K562 (cell line): ENCODE measurements around the gene PNKD. TPM values are rescaled to one million over a fixed set of nuclear protein-coding genes. Genes with fewer than 3 reads are reported as not detected.

Experiments
- ATAC-seq: fragments of 200-7000 bp; cut with Tn5 transposase; 3 replicates; pipeline ENCODE4 v1.9.1; 2020; ENCODE audit warnings: moderate library complexity
- BruUV-seq: library from RNA; stranded (reverse); fragments of 400-500 nt; replicated peaks from 2 replicates; lab custom pipeline; 2021; lab: Mats Ljungman, UMichigan
- CTCF ChIA-PET: fragments of 300-600 bp; formaldehyde crosslinking; extraction: SDS; loops from one replicate; lab custom pipeline; 2021; ENCODE audit warnings: low intra/inter-chr PET ratio; lab: Yijun Ruan, JAX
- POLR2A ChIA-PET: fragments of 300-600, 350-650 bp; sonication (Branson Sonifier 250); formaldehyde crosslinking; extraction: SDS; loops from one replicate; lab custom pipeline; 2021; ENCODE audit warnings: antibody characterized with exemption, inconsistent platforms; lab: Yijun Ruan, JAX
- DNase-seq, 4 experiments: peaks; one replicate each; pipeline versions ENCODE4 v3.0.0 to v3.0.0-alpha.2; 2011 to 2018; ENCODE audit warnings: low spot score in 3 of 4, mixed read lengths in 3 of 4; ENCODE audit errors: extremely low read depth in 1 of 4
- FAIRE-seq: peaks from 2 replicates; lab custom pipeline; 2011; peaks lifted over from hg19 to GRCh38; lab: Jason Lieb, UNC
- H2AFZ ChIP-seq: 2 replicates; pipeline ENCODE4 v1.6.0; 2011; ENCODE audit warnings: low read depth, low read length, control low read depth, inconsistent platforms
- H3K27ac ChIP-seq: fragments of 200-600 bp; 3 replicates; pipeline ENCODE4 v1.8.0; 2011; ENCODE audit warnings: low read depth, mild to moderate bottlenecking, control low read depth, inconsistent platforms, low read length, moderate library complexity, mixed read lengths; ENCODE audit errors: extremely low read depth
- H3K27me3 ChIP-seq, 2 experiments: fragments of 300-600 bp in 1 of 2; 2 replicates in 1 of 2; 3 replicates in 1 of 2; pipeline versions ENCODE4 v1.6.0 to v1.8.0; 2011; ENCODE audit warnings: inconsistent platforms in 2 of 2, low read length in 2 of 2, mild to moderate bottlenecking in 1 of 2, mixed read lengths in 1 of 2, moderate library complexity in 1 of 2; ENCODE audit not compliant: control insufficient read depth in 2 of 2, insufficient read depth in 2 of 2
- H3K36me3 ChIP-seq: fragments of 300-600 bp; 3 replicates; pipeline ENCODE4 v1.8.0; 2011; ENCODE audit warnings: mild to moderate bottlenecking, low read length, inconsistent platforms; ENCODE audit not compliant: control insufficient read depth, insufficient read depth
- H3K4me1 ChIP-seq, 2 experiments: fragments of 200-600 bp in 1 of 2; replicated peaks in 1 of 2; 2 replicates in 1 of 2; 3 replicates in 1 of 2; pipeline versions ENCODE4 v1.5.1 to v1.8.0; 2011; ENCODE audit warnings: inconsistent platforms in 2 of 2, low read length in 2 of 2, mild to moderate bottlenecking in 1 of 2, mixed read lengths in 1 of 2, moderate library complexity in 1 of 2; ENCODE audit not compliant: control insufficient read depth in 2 of 2, insufficient read depth in 2 of 2
- H3K4me2 ChIP-seq: 2 replicates; pipeline ENCODE4 v1.6.1; 2011; ENCODE audit warnings: low read length, control low read depth, inconsistent platforms, mixed read lengths; ENCODE audit not compliant: insufficient read depth
- H3K4me3 ChIP-seq: fragments of 200-600 bp; sonication (generic), shearing (Covaris generic); 2 replicates; pipeline ENCODE4 v1.5.1; 2016; ENCODE audit warnings: control low read depth, inconsistent platforms
- H3K79me2 ChIP-seq: fragments of 200-600 bp; 3 replicates; pipeline ENCODE4 v1.8.0; 2011; ENCODE audit warnings: low read length, inconsistent platforms; ENCODE audit not compliant: control insufficient read depth, insufficient read depth
- H3K9ac ChIP-seq, 2 experiments: 2 replicates each; pipeline versions ENCODE4 v1.6.0 to v1.6.1; 2011; ENCODE audit warnings: low read depth in 2 of 2, low read length in 2 of 2, control low read depth in 1 of 2, inconsistent platforms in 1 of 2, mild to moderate bottlenecking in 1 of 2, mixed read lengths in 1 of 2; ENCODE audit not compliant: insufficient read depth in 1 of 2
- H3K9me1 ChIP-seq: one replicate; pipeline ENCODE4 v1.6.0; 2011; ENCODE audit warnings: inconsistent platforms, mild to moderate bottlenecking, low read length, moderate library complexity; ENCODE audit not compliant: control insufficient read depth, insufficient read depth
- H3K9me3 ChIP-seq: replicated peaks from 2 replicates; pipeline ENCODE4 v1.5.1; 2011; ENCODE audit warnings: low read depth, low read length, inconsistent platforms; ENCODE audit not compliant: control insufficient read depth, insufficient read depth
- H4K20me1 ChIP-seq: replicated peaks from 2 replicates; pipeline ENCODE4 v1.6.1; 2011; ENCODE audit warnings: low read length, inconsistent platforms, mixed read lengths; ENCODE audit not compliant: control insufficient read depth, insufficient read depth
- AFF1 ChIP-seq, 2 experiments: fragments of 450-650 bp; IDR thresholded peaks; 2 replicates each; pipeline ENCODE4 v1.6.1; 2018; ENCODE audit warnings: mild to moderate bottlenecking in 2 of 2, low read depth in 1 of 2; ENCODE audit not compliant: partially characterized antibody in 2 of 2
- DDX20 ChIP-seq: fragments of 450-650 bp; IDR thresholded peaks from 2 replicates; pipeline ENCODE4 v1.6.1; 2016; ENCODE audit warnings: missing genetic modification characterization, low read depth, mild to moderate bottlenecking, missing compliant biosample characterization, moderate library complexity
- DPF2 ChIP-seq: fragments of 450-650 bp; IDR thresholded peaks from 2 replicates; pipeline ENCODE4 v1.6.1; 2016
- E2F8 ChIP-seq: fragments of 450-650 bp; IDR thresholded peaks from 2 replicates; pipeline ENCODE4 v1.7.1; 2018; ENCODE audit warnings: mild to moderate bottlenecking, low read depth; ENCODE audit not compliant: partially characterized antibody
- ELF1 ChIP-seq: fragments of 200-800 bp; sonication (Bioruptor generic); IDR thresholded peaks from 2 replicates; pipeline ENCODE4 v1.6.1; 2016; ENCODE audit warnings: missing genetic modification characterization, missing compliant biosample characterization
- HCFC1 ChIP-seq: IDR thresholded peaks from 2 replicates; pipeline ENCODE4 v1.6.1; 2012; ENCODE audit warnings: low read depth, low read length, improper control_type of control experiment
- KDM2B ChIP-seq: fragments of 250-450 bp; sonication (Bioruptor Pico); IDR thresholded peaks from 2 replicates; pipeline ENCODE4 v1.8.0; 2021; ENCODE audit warnings: mild to moderate bottlenecking, moderate library complexity
- L3MBTL2 ChIP-seq: fragments of 450-650 bp; IDR thresholded peaks from 2 replicates; pipeline ENCODE4 v1.6.1; 2016; ENCODE audit warnings: mild to moderate bottlenecking, moderate library complexity
- MYNN ChIP-seq, 2 experiments: sonication (generic); formaldehyde crosslinking in 1 of 2; IDR thresholded peaks; 2 replicates each; pipeline versions ENCODE4 v1.5.0 to v1.6.1; 2016 to 2020; ENCODE audit warnings: antibody characterized with exemption in 1 of 2, missing genetic modification reagents in 1 of 2
- NELFE ChIP-seq: IDR thresholded peaks from 2 replicates; pipeline ENCODE4 v1.6.1; 2011; ENCODE audit warnings: mild to moderate bottlenecking; ENCODE audit not compliant: insufficient read depth, insufficient read length
- RAD51 ChIP-seq: fragments of 450-650 bp; IDR thresholded peaks from 2 replicates; pipeline ENCODE4 v1.7.1; 2016; ENCODE audit warnings: low read depth, mild to moderate bottlenecking, borderline replicate concordance
- RFX5 ChIP-seq: IDR thresholded peaks from 2 replicates; pipeline ENCODE4 v1.6.1; 2011; ENCODE audit warnings: low read depth, mild to moderate bottlenecking, improper control_type of control experiment, low read length
- TAF1 ChIP-seq: IDR thresholded peaks from 2 replicates; pipeline ENCODE4 v1.6.1; 2011; ENCODE audit warnings: mild to moderate bottlenecking, low read length, moderate library complexity; ENCODE audit not compliant: insufficient read depth, control insufficient read depth, severe bottlenecking; ENCODE audit errors: extremely low read depth
- TAF15 ChIP-seq: fragments of 200-400 bp; formaldehyde crosslinking; IDR thresholded peaks from 2 replicates; pipeline ENCODE4 v1.6.1; 2017; ENCODE audit warnings: mild to moderate bottlenecking, low read depth, low read length, moderate library complexity
- ZNF589 ChIP-seq: fragments of 200-800 bp; sonication (Bioruptor generic); IDR thresholded peaks from 2 replicates; pipeline ENCODE4 v1.6.1; 2016; ENCODE audit warnings: low read depth, missing genetic modification characterization, missing compliant biosample characterization
- ZNF766 ChIP-seq: fragments of 200-800 bp; sonication (Bioruptor generic); conservative IDR thresholded peaks from 2 replicates; pipeline ENCODE4 v1.6.1; 2016; ENCODE audit warnings: missing genetic modification characterization, missing compliant biosample characterization
- WGBS: fragments of 100-300 bp; shearing (Covaris generic); methylation state at CpG from one replicate; pipeline ENCODE4 v1.1.6; 2016; ENCODE audit warnings: low coverage, mixed read lengths; ENCODE audit not compliant: insufficient coverage; ENCODE audit errors: missing lambda C conversion rate; 5-methylcytosine and 5-hydroxymethylcytosine counted together
- in situ Hi-C: fragments of 300-500 bp; cut with MboI; formaldehyde crosslinking; loops from 4 replicates; pipeline ENCODE4 v1.15.0; 2018; ENCODE audit warnings: inconsistent platforms, mixed read lengths
- intact Hi-C: fragments of 100-400 bp; cut with micrococcal nuclease; formaldehyde crosslinking; loops from 2 replicates; pipeline ENCODE4 v1.14.2; 2022
- polyA plus RNA-seq, 8 experiments: library from polyadenylated mRNA; depleted of rRNA in 4 of 8; stranded (reverse) in 5 of 8; unstranded in 3 of 8; fragments of >200 nt; fragmentation: Nextera tagmentation in 2 of 8; fragmentation: Illumina TruSeq in 1 of 8; extraction: Ambion mirVana in 2 of 8; extraction: Trizol in 1 of 8; gene quantifications; 2 replicates each; pipeline versions ENCODE4 v1.2.1 to v1.2.3, GENCODE V29; 2011 to 2014; ENCODE audit warnings: inconsistent platforms in 1 of 8, missing spikeins in 1 of 8
- total RNA-seq, 7 experiments: library from RNA; depleted of rRNA in 6 of 7; stranded (reverse); fragments of >200 nt in 6 of 7; fragmentation: Illumina TruSeq in 2 of 7; extraction: Trizol in 2 of 7; gene quantifications; 2 replicates each; pipeline versions ENCODE4 v1.2.1 to v1.2.3, GENCODE V29; 2011 to 2021; ENCODE audit warnings: low replicate concordance in 1 of 7

The PNKD gene
- total and polyA plus RNA-seq, 9 of the 15 experiments (the other 6 are each of a cell fraction or from before 2014, with no cell fraction given) = 26.0 to 105 (median 60.1) TPM

- WGBS = 82% methylated on average over 5 of the region's 5 CpGs
- Histone ChIP-seq H3K36me3 (peaks cover 42% of the 10 kb centered on the region; the same call in 2 of the 3 replicates), H3K9me1 (no peaks in the 10 kb centered on the region), H3K4me3 (no peak overlapping the region), H4K20me1 (peaks cover 13% of the 10 kb centered on the region; the same call in 1 of the 2 replicates), H3K4me2 (no peak overlapping the region), H3K4me1 (peaks cover 15 to 18% of the 10 kb centered on the region in 2 experiments), H3K9ac (no peak overlapping the region), H2AFZ (no peak overlapping the region), H3K27ac (no peak overlapping the region), H3K27me3 (no peaks in the 10 kb centered on the region), H3K79me2 (peaks cover 62% of the 10 kb centered on the region), H3K9me3 (no peaks in the 10 kb centered on the region)
- ChIA-PET POLR2A (interaction anchor here (0.5 kb wide), 1 partner anchor 11 kb away, joined by 3 read pairs; no protein-coding TSS in a partner anchor), CTCF (no interaction called here)
- DNase-seq (no peak), ATAC-seq (no peak), FAIRE-seq (no peak)
- intact Hi-C loops = no loop called here
- in situ Hi-C loops = no loop called here
- no TSS peak for BruUV-seq
- no peak for TF ChIP-seq ELF1 (tag)
- TF ChIP-seq HCFC1 = no peak
- TF ChIP-seq DPF2 = no peak
- TF ChIP-seq NELFE = no peak
- TF ChIP-seq L3MBTL2 = no peak
- TF ChIP-seq ZNF589 (CRISPR knock-in tag) = no peak
- no peak for TF ChIP-seq RFX5
- no peak for TF ChIP-seq DDX20 (tag)
- no peak for TF ChIP-seq TAF15
- TF ChIP-seq KDM2B (CRISPR knock-in tag) = no peak
- no peak for TF ChIP-seq RAD51
- no peak for TF ChIP-seq AFF1 (IDR thresholded peaks at IDR 0.05; ENCODE audit: low read depth in 1 of 2, partially characterized antibody in 2 of 2)
- no peak for TF ChIP-seq TAF1
- TF ChIP-seq MYNN (IDR thresholded peaks at IDR 0.05) = no peak
- no peak for TF ChIP-seq MYNN (CRISPR knock-in tag; IDR thresholded peaks at IDR 0.05)
- TF ChIP-seq E2F8 = no peak
- TF ChIP-seq ZNF766 = no peak
These were observed 49.3 kb upstream of the PNKD start for GRCh38 chr2:218221000-218221399.
